DMS153 (cell line): Measurements from ENCODE around the gene COL6A1.
"Not testable (repeated sequence)": the region's sequence is repeated elsewhere in the genome, so short reads cannot be mapped to it uniquely, and the experiment has no call there.

Source experiments
- DNase-seq: peaks from one replicate; lab custom pipeline; 2025; lab: John Stamatoyannopoulos, UW

Gene COL6A1

DNA sequence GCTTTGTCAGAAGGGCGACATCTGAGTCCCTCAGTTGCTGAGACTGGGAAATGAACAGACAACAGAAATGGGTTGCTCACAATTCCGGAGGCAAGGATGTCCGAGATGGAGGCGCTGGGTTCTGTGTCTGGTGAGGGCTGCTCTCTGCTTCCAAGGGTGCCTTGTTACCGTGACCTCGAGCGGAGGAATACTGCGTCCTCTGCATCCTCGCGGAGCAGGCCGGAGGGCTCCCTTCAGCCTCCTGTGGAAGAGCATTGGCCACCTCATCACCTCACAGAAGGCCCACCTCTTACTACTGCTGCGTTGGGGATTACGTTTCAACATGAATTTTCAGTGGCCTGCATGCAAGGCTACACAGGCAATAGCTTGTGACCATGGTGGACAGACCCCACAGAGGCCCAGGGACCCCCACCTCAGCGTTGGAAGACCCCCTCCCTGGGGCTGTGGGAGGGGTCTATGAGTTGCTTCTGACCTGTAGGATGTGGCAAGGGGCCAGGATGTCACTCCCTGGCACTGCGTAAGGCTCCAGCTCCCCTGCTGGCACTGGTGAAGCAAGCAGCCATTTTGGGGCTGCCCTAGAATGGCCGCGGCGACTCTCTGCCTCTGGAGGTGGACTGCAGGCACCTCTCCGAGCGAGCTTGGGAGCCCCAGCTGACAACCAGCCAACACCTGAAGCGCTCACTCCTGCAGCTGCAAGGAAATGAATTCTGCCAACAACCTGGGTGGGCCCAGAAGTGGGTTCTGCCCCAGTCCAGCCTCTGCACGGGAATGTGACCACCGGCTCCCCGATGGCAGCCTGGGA is 36.3 kb upstream of the COL6A1 start:
- DNase-seq, result no peak

DNA sequence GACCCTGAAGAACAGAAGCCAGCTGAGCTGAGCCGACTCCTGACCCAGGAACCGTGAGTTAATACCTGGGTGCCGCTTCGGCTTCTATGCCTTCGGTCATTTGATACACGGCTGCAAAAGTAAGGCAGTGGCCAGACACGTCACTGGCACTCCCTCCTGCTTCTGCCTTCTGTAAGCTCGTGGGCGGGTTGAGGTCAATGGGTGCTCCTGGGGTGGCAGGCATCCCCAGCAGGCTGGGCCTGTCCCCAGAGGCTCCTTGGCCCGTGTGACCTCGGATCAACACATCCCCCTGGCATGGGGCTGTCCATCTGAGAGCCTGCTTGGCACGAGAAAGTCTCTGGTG is 35.7 kb upstream of the COL6A1 start:
- no peak for DNase-seq

DNA sequence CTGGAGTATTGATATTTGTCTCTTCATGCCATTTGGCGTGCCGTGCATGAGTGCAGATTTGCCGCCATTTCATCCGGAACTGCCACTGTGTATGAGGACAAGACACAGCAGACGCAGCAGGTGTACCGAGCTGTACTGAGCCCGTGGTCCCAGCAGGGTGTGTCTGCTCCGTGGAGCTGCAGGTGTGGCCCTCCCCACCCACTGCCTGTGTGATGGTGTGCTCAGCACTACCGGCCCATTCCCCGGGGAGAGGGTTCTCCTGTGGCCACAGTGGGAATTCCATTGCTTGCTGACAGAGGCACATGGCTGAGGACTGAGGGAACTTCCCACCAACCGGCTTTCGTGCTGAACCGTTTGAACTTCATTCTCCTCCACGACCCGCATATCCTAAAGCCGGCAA is 34.3 kb upstream of the COL6A1 start:
- DNase-seq, result no peak

DNA sequence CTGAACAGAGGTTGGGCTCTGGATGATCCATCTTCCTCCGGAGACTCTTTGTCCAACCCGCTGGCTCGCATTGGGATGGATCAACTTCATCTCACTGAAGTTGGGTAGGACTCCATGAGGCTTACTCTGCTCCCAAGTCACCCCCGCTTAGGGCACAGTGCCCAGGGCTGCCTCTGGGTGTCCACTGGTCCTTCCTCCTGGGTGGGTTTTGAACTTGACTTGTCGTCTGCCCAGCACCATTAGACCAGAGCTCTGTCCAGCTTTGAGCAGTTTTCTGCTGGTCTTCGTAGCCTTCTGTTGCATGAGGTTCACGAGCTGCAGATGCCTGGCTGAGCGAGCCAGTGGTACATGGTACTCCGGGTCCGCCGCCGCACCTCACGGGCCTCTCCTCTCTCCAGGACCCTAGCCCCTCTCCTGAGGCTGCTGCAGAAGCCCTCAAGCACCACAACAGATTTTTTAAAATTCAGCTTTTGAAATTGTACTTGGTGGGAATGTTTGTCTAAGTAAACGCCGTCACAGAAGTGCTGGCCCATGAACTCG is 33.8 kb upstream of the COL6A1 start:
- no peak for DNase-seq

DNA sequence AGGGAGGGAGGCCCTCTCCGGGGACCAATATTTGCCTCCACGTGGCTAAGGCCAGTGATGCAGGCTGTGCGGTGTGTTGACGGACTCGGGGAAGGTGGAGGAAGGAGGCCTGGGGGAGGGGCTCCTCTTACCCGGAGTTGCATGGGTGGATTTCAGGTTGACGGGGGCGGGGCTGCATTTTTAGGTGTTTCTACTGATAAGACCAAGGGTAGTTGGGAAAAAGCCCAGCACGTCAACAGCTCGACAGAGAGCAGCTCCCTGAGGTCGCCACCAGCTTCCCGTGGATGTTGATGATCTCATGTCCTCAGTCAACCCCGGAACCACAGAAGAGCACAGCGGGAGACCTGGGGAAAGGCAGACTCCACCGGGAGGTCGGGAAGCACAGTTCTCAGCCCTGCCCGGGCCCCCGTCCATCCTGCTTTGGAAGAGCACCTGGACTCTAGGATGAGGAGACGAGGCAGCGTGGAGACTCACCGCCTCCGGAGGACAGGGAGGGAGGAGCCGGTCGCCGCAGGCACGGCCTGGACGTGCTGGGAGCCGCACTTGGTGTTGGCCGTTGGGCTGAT is 32.9 kb upstream of the COL6A1 start:
- peak; percentile 20 for DNase-seq

DNA sequence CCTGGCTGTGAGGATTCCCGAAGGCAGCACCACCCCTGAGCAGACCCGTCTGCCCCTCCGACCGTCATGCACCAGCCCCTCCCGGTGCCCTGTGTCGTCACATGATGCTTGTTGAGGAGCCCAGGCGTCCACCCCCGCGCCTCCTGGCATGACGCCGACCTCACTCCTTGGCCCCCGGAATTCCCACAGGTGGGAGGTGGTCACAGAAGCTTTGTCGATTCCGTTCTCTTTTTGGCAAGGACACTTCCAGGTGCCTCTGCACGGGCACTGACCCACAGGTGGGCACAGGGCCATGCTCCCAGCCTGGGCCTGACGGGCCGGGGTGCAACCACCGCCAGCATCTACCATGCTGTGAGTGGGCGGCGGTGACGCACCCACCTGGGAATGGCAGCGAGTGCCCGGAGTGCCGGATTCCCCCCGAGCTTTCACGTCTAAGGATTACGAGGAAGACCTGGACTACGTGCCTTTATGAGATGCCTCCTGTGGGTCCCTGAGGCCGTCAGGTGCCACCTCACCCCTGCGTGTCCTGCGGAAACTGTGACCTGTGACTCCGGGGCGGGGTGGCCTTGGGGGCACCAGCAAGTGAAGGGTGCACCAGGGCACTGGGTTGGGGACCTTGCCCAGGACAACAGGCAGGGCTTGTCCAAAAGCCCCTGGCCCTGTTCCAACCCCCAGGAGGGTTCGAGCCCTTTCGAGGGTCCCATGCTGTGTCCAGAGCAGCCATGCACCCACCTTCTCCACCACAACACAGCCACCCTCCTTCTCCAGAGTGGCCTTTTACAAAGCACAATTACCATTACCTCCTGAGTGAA is 31.4 kb upstream of the COL6A1 start:
- DNase-seq, result no peak

DNA sequence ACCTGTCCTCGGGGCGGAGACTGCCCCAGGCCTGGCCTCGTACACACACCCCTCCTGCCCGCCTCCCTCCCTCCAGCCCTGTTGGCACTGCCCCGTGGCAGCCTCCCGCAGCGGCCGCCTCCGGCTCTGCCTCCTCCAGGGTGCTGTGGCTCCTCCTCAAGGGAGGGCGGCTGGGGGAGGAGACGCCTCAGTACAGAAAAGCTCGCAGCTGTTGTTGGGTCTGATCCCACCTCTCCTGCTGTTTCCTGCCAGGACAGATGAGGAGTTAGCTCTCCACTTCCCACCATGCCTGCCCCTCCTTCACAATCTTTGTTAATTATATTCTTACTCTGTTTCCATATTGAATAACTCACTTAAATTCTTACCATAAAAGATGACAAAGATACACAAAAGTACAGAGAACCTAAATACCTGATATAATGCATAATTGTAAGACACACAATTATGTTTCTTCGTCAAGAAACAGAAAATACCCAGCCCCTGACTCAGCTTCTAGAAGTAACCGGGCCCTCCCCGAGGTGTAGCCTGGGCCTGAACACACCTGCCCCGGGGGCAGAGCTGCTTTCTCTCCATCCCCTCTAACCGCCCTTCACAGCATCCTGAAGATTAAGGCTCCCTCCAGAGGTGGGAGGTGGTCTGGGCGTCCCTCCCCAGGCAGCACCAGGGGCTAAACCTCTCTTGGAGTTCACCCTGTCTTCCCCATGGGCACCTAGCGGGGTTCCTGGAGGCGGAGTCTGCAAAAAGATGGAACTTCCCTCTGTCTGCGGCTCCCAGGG is 30.6 kb upstream of the COL6A1 start:
- DNase-seq, result peak; percentile 25

DNA sequence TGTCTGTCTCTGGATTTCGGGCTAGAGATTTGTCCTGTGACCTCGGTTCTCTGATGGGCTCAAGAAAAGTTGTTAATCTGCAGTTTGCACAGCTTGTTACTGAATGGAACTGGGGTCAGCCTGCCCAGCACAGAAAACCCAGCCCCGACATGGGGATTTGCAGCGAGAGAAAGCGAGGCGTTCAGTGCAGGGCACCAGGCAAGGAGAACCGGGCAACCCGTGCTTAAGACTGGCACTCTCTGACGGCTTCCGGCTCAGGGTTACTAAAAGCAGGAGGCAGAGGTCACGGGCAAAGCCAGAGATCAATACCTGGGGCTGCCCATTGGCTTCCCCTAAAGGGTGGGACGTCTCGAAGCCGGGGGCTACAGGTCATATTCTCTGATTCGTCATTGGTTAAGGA is 29.9 kb upstream of the COL6A1 start:
- DNase-seq, result no peak

DNA sequence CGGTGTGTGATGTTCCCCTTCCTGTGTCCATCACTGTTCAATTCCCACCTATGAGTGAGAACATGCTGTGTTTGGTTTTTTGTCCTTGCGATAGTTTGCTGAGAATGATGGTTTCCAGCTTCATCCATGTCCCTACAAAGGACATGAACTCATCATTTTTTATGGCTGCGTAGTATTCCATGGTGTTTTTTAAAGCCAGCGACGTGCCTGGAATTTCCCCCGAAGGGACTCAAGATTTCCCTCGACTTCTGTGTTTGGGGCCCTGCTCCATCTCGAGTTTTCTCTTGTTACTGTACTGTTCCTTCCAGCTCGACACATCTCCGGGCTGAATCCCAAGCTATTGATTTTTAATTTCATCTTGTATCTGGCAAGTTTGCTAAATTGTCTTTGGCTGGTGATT is 29.0 kb upstream of the COL6A1 start:
- DNase-seq, result not testable (repeated sequence)

DNA sequence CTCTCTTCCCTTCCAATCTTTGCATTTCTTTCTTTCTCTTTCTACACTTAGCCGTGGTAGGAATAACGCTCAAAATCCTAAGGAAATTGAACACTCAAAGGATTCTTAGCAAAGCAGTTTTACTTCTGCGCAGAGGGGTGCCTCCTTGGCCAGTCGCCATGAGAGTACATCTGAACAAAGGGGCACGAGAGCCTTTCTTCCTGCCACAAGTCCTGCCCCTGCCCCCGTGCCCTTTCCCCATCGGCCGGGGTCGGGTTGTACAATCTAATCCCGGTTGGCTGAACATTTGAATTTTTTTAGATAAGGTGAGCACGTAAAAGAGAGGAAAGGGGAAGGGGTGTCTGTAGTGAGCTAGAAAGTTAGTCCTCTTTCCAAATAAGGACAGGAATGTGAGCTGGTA is 28.6 kb upstream of the COL6A1 start:
- DNase-seq, result no peak

DNA sequence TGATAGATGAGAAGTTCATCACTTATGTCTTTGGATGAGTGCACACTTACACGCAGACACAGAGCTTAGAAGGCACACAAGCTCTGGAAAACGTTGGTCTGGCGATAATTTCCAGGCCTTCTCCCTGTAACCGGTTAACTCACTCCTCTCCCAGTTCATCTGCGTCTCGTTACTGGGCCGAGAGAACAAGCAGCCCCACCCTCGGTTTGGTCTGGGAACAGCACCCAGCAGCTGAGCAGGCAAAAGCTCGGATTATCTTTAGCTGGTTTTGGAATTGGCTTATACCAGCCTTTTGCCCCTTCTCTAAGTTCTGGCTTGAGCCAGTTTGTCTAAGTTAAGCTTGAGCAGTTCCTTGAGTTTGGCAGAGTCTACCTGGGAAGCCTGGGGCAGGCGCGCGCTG is 27.3 kb upstream of the COL6A1 start:
- no peak for DNase-seq

DNA sequence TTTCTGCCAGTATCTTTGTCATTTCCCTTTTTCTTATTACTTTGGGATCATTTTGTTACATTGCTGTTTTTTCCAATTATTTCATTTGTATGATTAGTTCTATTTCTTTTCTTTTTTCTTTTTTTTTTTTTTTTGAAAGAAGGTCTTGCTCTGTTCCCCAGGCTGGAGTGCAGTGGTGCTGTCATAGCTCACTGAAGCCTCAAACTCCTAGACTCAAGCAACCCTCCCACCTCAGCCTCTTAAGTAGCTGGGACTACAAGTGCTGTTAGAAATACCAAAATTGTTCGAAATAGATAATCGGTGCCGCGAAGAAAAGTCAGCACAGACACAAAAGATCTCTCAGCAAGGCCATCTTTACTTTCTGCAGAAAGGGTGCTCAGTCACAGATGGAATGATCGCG is 26.6 kb upstream of the COL6A1 start:
- DNase-seq, result no peak

DNA sequence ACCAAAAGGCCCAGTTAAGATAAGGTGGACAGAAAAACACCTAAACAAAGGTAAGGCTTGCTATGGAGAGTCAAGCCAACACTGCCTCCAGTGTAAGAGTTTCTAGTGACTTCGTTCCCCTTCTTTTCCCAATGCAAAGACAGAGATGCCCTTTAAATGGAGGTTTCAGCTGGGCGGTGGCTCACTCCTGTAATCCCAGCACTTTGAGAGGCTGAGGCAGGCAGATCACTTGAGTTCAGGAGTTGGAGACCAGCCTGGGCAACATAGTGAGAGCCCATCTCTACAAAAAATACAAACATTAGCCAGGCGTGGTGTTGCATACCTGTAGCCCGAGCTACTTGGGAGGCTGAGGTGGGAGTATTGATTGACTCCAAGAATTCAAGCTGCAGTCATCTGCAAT is 24.0 kb upstream of the COL6A1 start:
- no peak for DNase-seq

DNA sequence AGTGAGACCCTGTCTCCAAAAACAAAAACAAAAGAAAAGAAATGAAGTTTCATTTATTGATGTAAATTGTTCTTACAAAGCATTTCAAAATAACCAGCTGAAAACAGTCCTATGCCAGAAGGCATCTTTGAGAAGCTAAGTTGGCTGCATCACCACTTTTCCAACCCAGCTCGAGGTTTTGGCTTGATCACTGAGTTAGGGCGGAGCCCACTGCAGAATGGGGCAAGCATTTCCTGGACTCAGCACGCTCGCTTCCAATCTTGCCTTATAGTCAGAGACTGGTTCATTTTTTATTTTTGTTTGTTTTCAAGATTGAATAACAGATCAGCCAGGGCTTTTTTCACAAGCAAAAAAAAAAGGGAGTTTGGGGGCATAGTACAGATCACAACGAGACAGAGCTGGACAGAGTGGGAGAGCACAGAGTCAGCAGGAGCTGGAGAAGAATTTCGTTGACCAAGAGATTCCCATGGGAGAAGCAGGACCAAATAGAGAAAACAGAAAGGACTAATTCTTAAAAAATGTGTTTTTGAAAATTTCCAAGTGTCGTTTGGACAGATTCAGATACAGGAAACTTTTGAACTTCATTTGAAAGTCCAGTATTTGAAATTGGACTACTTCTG is 23.5 kb upstream of the COL6A1 start:
- DNase-seq, result no peak

DNA sequence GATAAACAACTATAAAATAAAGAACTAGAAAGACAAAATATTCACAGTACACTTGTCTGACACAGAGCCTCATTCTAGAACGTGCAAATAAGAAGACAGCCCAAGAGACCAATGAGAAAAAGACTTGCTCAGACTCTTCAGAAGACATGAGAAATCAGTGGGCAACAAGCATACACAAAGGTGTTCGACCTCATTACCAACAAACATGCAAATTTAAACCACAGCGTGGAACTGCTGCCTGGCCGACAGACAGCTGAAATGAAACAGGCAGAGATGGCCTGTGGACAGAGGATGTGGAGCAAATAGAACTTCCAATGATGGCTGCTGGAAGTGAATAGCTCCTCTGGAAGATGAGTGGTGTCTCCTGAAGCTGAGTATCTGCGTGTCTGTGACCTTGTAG is 22.4 kb upstream of the COL6A1 start:
- DNase-seq, result no peak

DNA sequence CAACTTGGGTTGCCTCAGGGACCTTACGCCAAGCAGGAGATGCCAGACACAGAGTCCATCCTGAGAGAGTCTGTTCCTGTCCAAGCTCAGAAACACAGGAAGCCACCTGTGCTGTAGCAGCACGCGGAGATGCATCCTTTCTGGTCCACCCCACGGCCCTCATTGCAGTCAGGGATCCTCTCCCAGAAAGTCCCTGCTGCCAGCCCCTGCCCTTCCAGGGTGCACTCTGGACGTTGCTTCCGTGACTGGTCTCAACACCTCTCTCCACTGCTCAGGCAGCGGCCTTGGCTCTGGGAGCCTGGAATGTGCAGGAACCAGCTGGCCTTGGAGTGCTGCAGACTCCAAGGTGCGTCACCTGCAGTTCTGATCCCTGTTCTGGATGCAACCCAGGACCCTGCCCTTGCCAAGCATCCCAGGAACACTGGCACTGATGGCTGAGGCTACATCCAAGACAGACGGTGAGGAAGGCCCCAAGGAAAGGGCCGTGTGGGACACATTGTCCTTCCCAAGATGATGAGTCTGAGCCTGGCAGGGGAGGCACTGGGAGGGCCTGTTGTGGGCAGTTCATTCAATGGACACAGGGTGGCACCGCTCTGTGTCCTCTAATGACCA is 21.7 kb upstream of the COL6A1 start:
- no peak for DNase-seq

DNA sequence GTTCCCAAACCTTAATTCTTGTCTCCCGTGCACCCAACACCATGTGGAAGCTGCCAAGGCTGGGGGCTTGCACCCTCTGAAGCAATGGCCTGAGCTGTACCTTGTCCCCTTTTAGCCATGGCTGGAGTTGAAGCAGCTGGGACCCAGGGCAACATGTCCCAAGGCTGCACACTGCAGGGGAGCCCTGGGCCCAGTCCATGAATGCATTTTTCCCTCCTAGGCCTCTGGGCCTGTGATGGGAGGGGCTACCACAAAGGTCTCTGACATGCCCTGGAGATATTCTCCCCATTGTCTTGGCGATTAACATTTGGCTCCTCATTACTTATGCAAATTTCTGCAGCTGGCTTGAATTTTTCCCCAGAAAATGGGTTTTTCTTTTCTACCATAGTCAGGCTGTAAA is 20.2 kb upstream of the COL6A1 start:
- DNase-seq, result not testable (repeated sequence)

DNA sequence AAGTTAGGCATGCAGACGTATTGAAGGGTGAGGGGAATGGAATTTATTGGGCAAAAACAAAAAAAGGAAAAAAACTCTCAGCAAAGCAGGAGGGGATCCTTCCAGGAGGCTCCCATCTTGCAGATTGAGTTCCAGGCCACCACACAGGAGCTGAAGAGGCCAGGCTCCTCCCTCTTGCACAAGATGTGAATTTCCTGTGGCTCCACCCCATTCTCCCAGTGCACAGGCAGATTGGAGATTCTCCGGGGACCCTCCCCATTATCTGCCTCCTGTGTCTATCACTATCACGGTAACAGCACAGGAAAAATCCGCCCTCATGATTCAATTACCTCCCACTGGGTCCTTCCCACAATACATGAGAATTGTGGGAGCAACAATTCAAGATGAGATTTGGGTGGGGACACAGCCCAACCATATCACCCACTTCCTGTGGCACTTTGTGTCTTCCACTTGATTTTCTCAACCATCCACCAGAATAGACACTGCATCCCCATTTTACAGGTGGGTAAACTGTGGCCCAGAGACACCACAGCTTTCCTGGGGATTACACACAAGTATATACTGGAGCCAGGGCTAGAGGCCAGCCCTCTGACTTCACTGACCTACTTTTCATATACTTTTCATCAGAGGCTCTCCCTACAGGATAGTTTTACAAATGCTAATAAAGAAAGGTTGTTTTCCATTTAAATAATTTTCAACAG is 18.9 kb upstream of the COL6A1 start:
- DNase-seq, result no peak

DNA sequence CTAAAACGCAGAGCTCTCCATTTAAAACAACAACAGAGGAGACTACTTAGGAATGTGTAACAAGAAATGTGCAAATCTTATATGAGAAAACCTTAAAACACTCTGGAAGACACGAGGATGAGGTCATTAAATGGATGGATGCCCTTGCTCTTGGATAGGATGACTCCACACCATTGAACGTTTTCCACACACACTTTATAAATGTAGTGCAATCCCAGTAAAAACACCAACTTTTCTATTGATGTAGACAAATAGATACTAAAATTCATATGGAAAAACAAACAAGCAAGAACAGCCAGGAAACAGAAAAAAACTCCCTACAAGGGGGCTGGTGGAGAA is 18.4 kb upstream of the COL6A1 start:
- DNase-seq, result no peak

DNA sequence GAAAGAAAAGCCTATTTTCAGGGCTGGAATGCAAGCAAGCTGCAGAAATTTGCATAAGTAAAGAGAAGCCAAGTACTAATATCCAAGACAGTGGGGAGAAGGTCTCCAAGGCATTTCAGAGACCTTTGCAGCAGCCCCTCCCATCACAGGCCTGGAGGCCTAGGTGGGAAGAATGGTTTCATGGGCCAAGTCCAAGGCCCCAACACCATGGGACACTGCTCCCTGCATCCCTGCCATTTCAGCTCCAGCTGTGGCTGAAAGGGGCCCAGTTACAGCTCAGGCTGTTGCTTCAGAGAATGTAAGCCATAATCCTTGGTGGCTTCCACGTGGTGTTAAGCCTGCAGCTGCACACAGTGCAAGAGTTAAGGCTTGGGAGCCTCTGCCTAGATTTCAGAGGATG is 16.9 kb upstream of the COL6A1 start:
- DNase-seq, result no peak
